IPS-15b (cell line): Measurements from ENCODE around the gene ZCCHC10.
"Not testable (repeated sequence)": the region's sequence is repeated elsewhere in the genome, so short reads cannot be mapped to it uniquely, and the experiment has no call there.

Source experiments
- H3K27me3 ChIP-seq: one replicate; pipeline ENCODE4 v1.6.1; 2013; ENCODE audit warnings: low read length; ENCODE audit not compliant: control insufficient read depth, insufficient read depth
- H3K36me3 ChIP-seq: one replicate; pipeline ENCODE4 v1.6.1; 2013; ENCODE audit warnings: low read length; ENCODE audit not compliant: control insufficient read depth, insufficient read depth
- H3K4me1 ChIP-seq: one replicate; pipeline ENCODE4 v1.6.1; 2013; ENCODE audit warnings: mild to moderate bottlenecking, low read length; ENCODE audit not compliant: control insufficient read depth, insufficient read depth
- H3K4me3 ChIP-seq: one replicate; pipeline ENCODE4 v1.5.1; 2013; ENCODE audit warnings: low read depth, low read length
- H3K9ac ChIP-seq: one replicate; pipeline ENCODE4 v1.6.1; 2013; ENCODE audit warnings: low read depth, mild to moderate bottlenecking, low read length
- H3K9me3 ChIP-seq: one replicate; pipeline ENCODE4 v1.6.1; 2013; ENCODE audit warnings: mild to moderate bottlenecking, low read length; ENCODE audit not compliant: control insufficient read depth, insufficient read depth

Gene ZCCHC10

GRCh38 chr5:132963171-132964104, 62.9 kb downstream of the ZCCHC10 start, which contains the start of gene AFF4:
AFF4 (minus strand) TSS chr5:132963634; CDS start chr5:132937189, 26,445 bp downstream.
- Histone ChIP-seq H3K4me1 (no peaks in the 10 kb centered on the region), H3K9me3 (no peaks in the 10 kb centered on the region), H3K4me3 (peak within 1 kb of the TSS; percentile 97), H3K27me3 (no peaks in the 10 kb centered on the region), H3K9ac (peak within 1 kb of the TSS; percentile 94), H3K36me3 (no peaks in the 10 kb centered on the region)

- Histone ChIP-seq H3K36me3 (no peaks in the 10 kb centered on the region), H3K4me1 (no peaks in the 10 kb centered on the region), H3K4me3 (peak overlapping the region; percentile 97), H3K9me3 (no peaks in the 10 kb centered on the region), H3K27me3 (no peaks in the 10 kb centered on the region), H3K9ac (peak overlapping the region; percentile 94)
Measured at GRCh38 chr5:132962429-132963021, 63.8 kb downstream of the ZCCHC10 start.

- Histone ChIP-seq H3K9me3 (no peaks in the 10 kb centered on the region), H3K4me3 (peak overlapping the region; percentile 97), H3K27me3 (no peaks in the 10 kb centered on the region), H3K9ac (peak overlapping the region; percentile 94), H3K4me1 (no peaks in the 10 kb centered on the region), H3K36me3 (no peaks in the 10 kb centered on the region)
Measured at GRCh38 chr5:132961887-132962286, 64.5 kb downstream of the ZCCHC10 start.

GRCh38 chr5:132961123-132961815, 65.1 kb downstream of the ZCCHC10 start:
- H3K27me3 ChIP-seq, H3K4me1 ChIP-seq, H3K36me3 ChIP-seq, H3K9me3 ChIP-seq: not testable (repeated sequence)
- H3K4me3 ChIP-seq: peak overlapping the region; percentile 97
- peak overlapping the region; percentile 14 for H3K9ac ChIP-seq

- not testable (repeated sequence) for H3K9me3 ChIP-seq, H3K36me3 ChIP-seq, H3K9ac ChIP-seq
Measured at GRCh38 chr5:132956166-132956799, 70.1 kb downstream of the ZCCHC10 start.

GRCh38 chr5:132953710-132954109, 72.6 kb downstream of the ZCCHC10 start:
- Histone ChIP-seq H3K9ac (no peak overlapping the region), H3K9me3 (no peaks in the 10 kb centered on the region), H3K4me3 (no peak overlapping the region), H3K27me3 (no peaks in the 10 kb centered on the region), H3K4me1 (no peaks in the 10 kb centered on the region), H3K36me3 (no peaks in the 10 kb centered on the region)

More at GRCh38 chr5:132956166-132956799, 70.1 kb downstream of the ZCCHC10 start:
- H3K4me3 ChIP-seq, H3K27me3 ChIP-seq, H3K4me1 ChIP-seq: not testable (repeated sequence)

GRCh38 chr5:132952829-132953228, 73.5 kb downstream of the ZCCHC10 start:
- Histone ChIP-seq H3K9me3 (no peaks in the 10 kb centered on the region), H3K36me3 (no peaks in the 10 kb centered on the region), H3K27me3 (no peaks in the 10 kb centered on the region), H3K9ac (no peak overlapping the region), H3K4me3 (no peak overlapping the region), H3K4me1 (no peaks in the 10 kb centered on the region)

- Histone ChIP-seq H3K36me3 (no peaks in the 10 kb centered on the region), H3K4me1 (no peaks in the 10 kb centered on the region), H3K9ac (no peak overlapping the region), H3K27me3 (no peaks in the 10 kb centered on the region), H3K4me3 (no peak overlapping the region), H3K9me3 (no peaks in the 10 kb centered on the region)
Measured at GRCh38 chr5:132951897-132952296, 74.5 kb downstream of the ZCCHC10 start.

- Histone ChIP-seq H3K9ac (no peak overlapping the region), H3K27me3 (no peaks in the 10 kb centered on the region), H3K4me1 (no peaks in the 10 kb centered on the region), H3K4me3 (no peak overlapping the region), H3K36me3 (no peaks in the 10 kb centered on the region), H3K9me3 (no peaks in the 10 kb centered on the region)
Measured at GRCh38 chr5:132949136-132949535, 77.2 kb downstream of the ZCCHC10 start.

- no peak overlapping the region for H3K9ac ChIP-seq
- H3K4me3 ChIP-seq: no peak overlapping the region
- no peaks in the 10 kb centered on the region for H3K4me1 ChIP-seq
- H3K27me3 ChIP-seq: no peaks in the 10 kb centered on the region
- no peaks in the 10 kb centered on the region for H3K36me3 ChIP-seq
- no peaks in the 10 kb centered on the region for H3K9me3 ChIP-seq
Measured at GRCh38 chr5:132947671-132948070, 78.7 kb downstream of the ZCCHC10 start.
